ENCODE data around the gene RBM7.
A peak's percentile ranks its signal among the peaks of the same experiment; 100 is the strongest.

Gene RBM7

DNA sequence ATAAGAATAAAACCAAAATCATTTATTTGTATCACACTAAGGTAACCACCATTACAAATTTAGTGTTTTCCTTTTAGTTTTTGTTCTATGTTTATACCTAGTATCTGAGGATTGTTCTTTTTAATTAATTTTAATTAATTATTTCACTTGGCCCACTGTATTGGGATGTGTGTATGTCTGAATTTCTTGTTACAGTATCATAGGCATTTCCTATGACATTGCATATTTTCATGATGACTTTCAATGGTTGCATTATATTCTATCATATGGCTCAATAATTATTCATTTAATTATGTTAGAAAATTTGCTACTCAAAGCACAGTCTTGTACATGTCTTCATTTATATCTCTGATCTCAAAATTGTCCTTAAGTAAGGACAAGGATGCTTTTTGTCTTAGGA, 41.1 kb upstream of the RBM7 start:
- no peak overlapping the region for H2BK120ac ChIP-seq (ENCODE audit: low read depth, low read length)
- H3K23ac ChIP-seq (ENCODE audit: low read length in 2 of 2): no peak overlapping the region
- no peak overlapping the region for H2BK5ac ChIP-seq (ENCODE audit: low read depth, low read length, poor library complexity, severe bottlenecking)
- no peak overlapping the region for H4K8ac ChIP-seq (ENCODE audit: low read length)
- H2BK12ac ChIP-seq (ENCODE audit: low read length in 2 of 2): no peak overlapping the region
- no peaks in the 10 kb centered on the region for H3K79me1 ChIP-seq (replicated peaks; ENCODE audit: low read length, poor library complexity, severe bottlenecking)
- H3K14ac ChIP-seq (ENCODE audit: low read length in 2 of 2): no peak overlapping the region
- H2AFZ ChIP-seq (ENCODE audit: low read depth, low read length): no peak overlapping the region
- H3K4me2 ChIP-seq (ENCODE audit: low read length, poor library complexity, severe bottlenecking): no peak overlapping the region
- H4K91ac ChIP-seq (ENCODE audit: low read length): no peak overlapping the region
- H2BK15ac ChIP-seq (ENCODE audit: low read depth, poor library complexity, severe bottlenecking): no peak overlapping the region
- no peaks in the 10 kb centered on the region for H3K9me3 ChIP-seq (ENCODE audit: control insufficient read depth, low read length)
- no peak for DNase-seq
- H3K4me1 ChIP-seq (ENCODE audit: control insufficient read depth, insufficient read depth, low read depth, low read length): no peaks in the 10 kb centered on the region
- H3K27ac ChIP-seq (ENCODE audit: low read length, poor library complexity, severe bottlenecking): no peak overlapping the region
- H2AK5ac ChIP-seq (ENCODE audit: low read length, severe bottlenecking): no peak overlapping the region
- no peaks in the 10 kb centered on the region for H3K36me3 ChIP-seq (ENCODE audit: control insufficient read depth in 1 of 2, insufficient read depth in 2 of 2, low read depth in 1 of 2, low read length in 2 of 2)
- H3K9ac ChIP-seq (ENCODE audit: low read length): no peak overlapping the region
- H3K4me3 ChIP-seq (ENCODE audit: insufficient read depth in 1 of 2, low read depth in 1 of 2, low read length in 2 of 2): no peak overlapping the region
- no peak overlapping the region for H3K4ac ChIP-seq (ENCODE audit: low read depth in 1 of 2, low read length in 2 of 2)
- no peak overlapping the region for H3K18ac ChIP-seq (ENCODE audit: low read depth in 1 of 2, low read length in 2 of 2)
- no peaks in the 10 kb centered on the region for H3K27me3 ChIP-seq (ENCODE audit: control insufficient read depth in 1 of 2, insufficient read depth in 1 of 2, low read length in 2 of 2)

- Histone ChIP-seq H3K4me3 (ENCODE audit: insufficient read depth in 1 of 2, low read depth in 1 of 2, low read length in 2 of 2) (no peak overlapping the region), H3K23ac (ENCODE audit: low read length in 2 of 2) (no peak overlapping the region), H4K8ac (ENCODE audit: low read length) (no peak overlapping the region), H3K14ac (ENCODE audit: low read length in 2 of 2) (no peak overlapping the region), H3K4ac (ENCODE audit: low read depth in 1 of 2, low read length in 2 of 2) (no peak overlapping the region), H2BK12ac (ENCODE audit: low read length in 2 of 2) (no peak overlapping the region), H3K9ac (ENCODE audit: low read length) (no peak overlapping the region), H2BK120ac (ENCODE audit: low read depth, low read length) (no peak overlapping the region), H3K4me1 (ENCODE audit: control insufficient read depth, insufficient read depth, low read depth, low read length) (peaks cover 11% of the 10 kb centered on the region), H3K79me1 (replicated peaks; ENCODE audit: low read length, poor library complexity, severe bottlenecking) (no peaks in the 10 kb centered on the region), H3K27me3 (ENCODE audit: control insufficient read depth in 1 of 2, insufficient read depth in 1 of 2, low read length in 2 of 2) (no peaks in the 10 kb centered on the region), H3K36me3 (ENCODE audit: control insufficient read depth in 1 of 2, insufficient read depth in 2 of 2, low read depth in 1 of 2, low read length in 2 of 2) (no peaks in the 10 kb centered on the region), H4K91ac (ENCODE audit: low read length) (no peak overlapping the region), H2AFZ (ENCODE audit: low read depth, low read length) (no peak overlapping the region), H3K4me2 (ENCODE audit: low read length, poor library complexity, severe bottlenecking) (no peak overlapping the region), H3K27ac (ENCODE audit: low read length, poor library complexity, severe bottlenecking) (no peak overlapping the region), H2AK5ac (ENCODE audit: low read length, severe bottlenecking) (no peak overlapping the region), H3K18ac (ENCODE audit: low read depth in 1 of 2, low read length in 2 of 2) (no peak overlapping the region), H2BK5ac (ENCODE audit: low read depth, low read length, poor library complexity, severe bottlenecking) (no peak overlapping the region), H2BK15ac (ENCODE audit: low read depth, poor library complexity, severe bottlenecking) (no peak overlapping the region), H3K9me3 (ENCODE audit: control insufficient read depth, low read length) (no peaks in the 10 kb centered on the region)
- DNase-seq: no peak
- 79% methylated on average over 3 of the region's 4 CpGs for WGBS
Measured at GRCh38 chr11:114362326-114362725, 38.1 kb upstream of the RBM7 start.

DNA sequence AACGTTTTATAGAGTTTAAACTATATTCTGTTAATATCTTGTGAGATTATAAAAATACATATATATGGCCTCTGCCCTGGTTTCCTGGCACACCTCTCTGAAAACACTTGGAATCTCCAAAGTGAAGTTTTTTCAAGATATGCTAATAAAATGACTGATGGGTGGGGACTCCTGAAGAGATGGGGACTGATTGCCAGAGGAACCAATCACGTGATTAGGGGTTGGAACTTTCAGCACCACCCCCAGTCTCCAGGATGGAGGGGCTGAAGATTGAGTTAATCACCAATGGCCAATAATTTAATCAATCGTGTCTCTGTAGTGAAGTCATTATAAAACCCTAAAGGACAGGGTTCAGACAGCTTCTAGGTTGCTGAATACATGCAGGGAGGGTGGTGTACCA, 37.5 kb upstream of the RBM7 start:
- H4K8ac ChIP-seq (ENCODE audit: low read length): no peak overlapping the region
- H3K18ac ChIP-seq (ENCODE audit: low read depth in 1 of 2, low read length in 2 of 2): no peak overlapping the region
- no peak overlapping the region for H3K4me2 ChIP-seq (ENCODE audit: low read length, poor library complexity, severe bottlenecking)
- no peak overlapping the region for H3K14ac ChIP-seq (ENCODE audit: low read length in 2 of 2)
- no peak overlapping the region for H2AK5ac ChIP-seq (ENCODE audit: low read length, severe bottlenecking)
- H2BK15ac ChIP-seq (ENCODE audit: low read depth, poor library complexity, severe bottlenecking): no peak overlapping the region
- DNase-seq: no peak
- H2AFZ ChIP-seq (ENCODE audit: low read depth, low read length): no peak overlapping the region
- H4K91ac ChIP-seq (ENCODE audit: low read length): no peak overlapping the region
- no peak overlapping the region for H3K27ac ChIP-seq (ENCODE audit: low read length, poor library complexity, severe bottlenecking)
- H3K79me1 ChIP-seq (replicated peaks; ENCODE audit: low read length, poor library complexity, severe bottlenecking): no peaks in the 10 kb centered on the region
- no peaks in the 10 kb centered on the region for H3K27me3 ChIP-seq (ENCODE audit: control insufficient read depth in 1 of 2, insufficient read depth in 1 of 2, low read length in 2 of 2)
- no peak overlapping the region for H2BK5ac ChIP-seq (ENCODE audit: low read depth, low read length, poor library complexity, severe bottlenecking)
- H2BK120ac ChIP-seq (ENCODE audit: low read depth, low read length): no peak overlapping the region
- no peak overlapping the region for H3K23ac ChIP-seq (ENCODE audit: low read length in 2 of 2)
- H3K4me1 ChIP-seq (ENCODE audit: control insufficient read depth, insufficient read depth, low read depth, low read length): peaks cover 11% of the 10 kb centered on the region
- H3K4me3 ChIP-seq (ENCODE audit: insufficient read depth in 1 of 2, low read depth in 1 of 2, low read length in 2 of 2): no peak overlapping the region
- H2BK12ac ChIP-seq (ENCODE audit: low read length in 2 of 2): no peak overlapping the region
- no peak overlapping the region for H3K4ac ChIP-seq (ENCODE audit: low read depth in 1 of 2, low read length in 2 of 2)
- H3K36me3 ChIP-seq (ENCODE audit: control insufficient read depth in 1 of 2, insufficient read depth in 2 of 2, low read depth in 1 of 2, low read length in 2 of 2): no peaks in the 10 kb centered on the region
- H3K9ac ChIP-seq (ENCODE audit: low read length): no peak overlapping the region
- H3K9me3 ChIP-seq (ENCODE audit: control insufficient read depth, low read length): no peaks in the 10 kb centered on the region
- 82% methylated on average over 2 of the region's 3 CpGs for WGBS

- peak overlapping the region in 1 of 2 experiments; percentile 47 for H2BK12ac ChIP-seq (ENCODE audit: low read length in 2 of 2)
- H2AK5ac ChIP-seq (ENCODE audit: low read length, severe bottlenecking): peak overlapping the region; percentile 82
- no peak overlapping the region for H3K23ac ChIP-seq (ENCODE audit: low read length in 2 of 2)
- no peak overlapping the region for H2AFZ ChIP-seq (ENCODE audit: low read depth, low read length)
- peak overlapping the region; percentile 91 for H2BK5ac ChIP-seq (ENCODE audit: low read depth, low read length, poor library complexity, severe bottlenecking)
- peak overlapping the region; percentile 15 for H3K4me2 ChIP-seq (ENCODE audit: low read length, poor library complexity, severe bottlenecking)
- H3K9ac ChIP-seq (ENCODE audit: low read length): peak overlapping the region; percentile 41
- H3K14ac ChIP-seq (ENCODE audit: low read length in 2 of 2): peak overlapping the region in 1 of 2 experiments; percentile 89
- peak overlapping the region; percentile 62 for H4K8ac ChIP-seq (ENCODE audit: low read length)
- 42% methylated on average over 13 of the region's 13 CpGs for WGBS
- peak overlapping the region in 1 of 2 experiments; percentile 69 for H3K4ac ChIP-seq (ENCODE audit: low read depth in 1 of 2, low read length in 2 of 2)
- no peaks in the 10 kb centered on the region for H3K9me3 ChIP-seq (ENCODE audit: control insufficient read depth, low read length)
- peak overlapping the region; percentile 23 for H2BK120ac ChIP-seq (ENCODE audit: low read depth, low read length)
- H3K79me1 ChIP-seq (replicated peaks; ENCODE audit: low read length, poor library complexity, severe bottlenecking): peaks cover 1% of the 10 kb centered on the region
- no peak overlapping the region for H3K4me3 ChIP-seq (ENCODE audit: insufficient read depth in 1 of 2, low read depth in 1 of 2, low read length in 2 of 2)
- peak overlapping the region; percentile 67 to 75 for H3K18ac ChIP-seq (ENCODE audit: low read depth in 1 of 2, low read length in 2 of 2)
- no peak overlapping the region for H4K91ac ChIP-seq (ENCODE audit: low read length)
- peaks cover 11% of the 10 kb centered on the region for H3K4me1 ChIP-seq (ENCODE audit: control insufficient read depth, insufficient read depth, low read depth, low read length)
- H2BK15ac ChIP-seq (ENCODE audit: low read depth, poor library complexity, severe bottlenecking): no peak overlapping the region
- H3K27me3 ChIP-seq (ENCODE audit: control insufficient read depth in 1 of 2, insufficient read depth in 1 of 2, low read length in 2 of 2): no peaks in the 10 kb centered on the region
- H3K36me3 ChIP-seq (ENCODE audit: control insufficient read depth in 1 of 2, insufficient read depth in 2 of 2, low read depth in 1 of 2, low read length in 2 of 2): no peaks in the 10 kb centered on the region
- peak overlapping the region; percentile 84 for H3K27ac ChIP-seq (ENCODE audit: low read length, poor library complexity, severe bottlenecking)
- peak; percentile 83 for DNase-seq
Measured at GRCh38 chr11:114366331-114367243, 33.9 kb upstream of the RBM7 start.

Data from mesenchymal stem cell (in vitro differentiated cells and primary cell).